HepG2 (cell line): ENCODE measurements around the gene GARS1. TPM values are rescaled to one million over a fixed set of nuclear protein-coding genes. Genes with fewer than 3 reads are reported as not detected.
A peak's percentile ranks its signal among the peaks of the same experiment; 100 is the strongest.

Experiments
- ARID2 ChIP-seq: sonication (generic); formaldehyde crosslinking; IDR thresholded peaks from 2 replicates; pipeline ENCODE4 v1.8.1; 2022; ENCODE audit warnings: mild to moderate bottlenecking, missing genetic modification reagents, borderline replicate concordance
- ETV5 ChIP-seq: IDR thresholded peaks from 2 replicates; pipeline ENCODE4 v1.6.1; 2018; ENCODE audit warnings: missing biosample characterization, missing genetic modification reagents, inconsistent platforms, borderline replicate concordance
- KDM5A ChIP-seq: fragments of 200-600 bp; sonication (generic); IDR thresholded peaks from 2 replicates; pipeline ENCODE4 v1.7.0; 2018; ENCODE audit warnings: antibody characterized with exemption, mild to moderate bottlenecking, low read length, borderline replicate concordance
- MIER2 ChIP-seq: IDR thresholded peaks from 2 replicates; pipeline ENCODE4 v1.6.1; 2016; ENCODE audit warnings: missing biosample characterization, missing genetic modification reagents
- MYPOP ChIP-seq: sonication (generic); formaldehyde crosslinking; IDR thresholded peaks from 2 replicates; pipeline ENCODE4 v1.8.1; 2023; ENCODE audit warnings: mild to moderate bottlenecking, moderate library complexity, missing genetic modification reagents
- NBN ChIP-seq: fragments of 450-650 bp; conservative IDR thresholded peaks from 2 replicates; pipeline ENCODE4 v1.6.1; 2017
- RXRA ChIP-seq: sonication (generic); formaldehyde crosslinking; IDR thresholded peaks from 2 replicates; pipeline ENCODE4 v1.5.1; 2020; ENCODE audit warnings: missing genetic modification reagents
- SIN3B ChIP-seq: fragments of 150-350 bp; IDR thresholded peaks from 2 replicates; pipeline ENCODE4 v1.6.1; 2014; ENCODE audit warnings: low read length
- THAP7 ChIP-seq: sonication (generic); formaldehyde crosslinking; IDR thresholded peaks from 2 replicates; pipeline ENCODE4 v1.8.1; 2023; ENCODE audit warnings: mild to moderate bottlenecking, missing genetic modification reagents
- ZFP41 ChIP-seq: sonication (generic); formaldehyde crosslinking; IDR thresholded peaks from 2 replicates; pipeline ENCODE4 v1.4.0; 2020; ENCODE audit warnings: mild to moderate bottlenecking, missing genetic modification reagents, borderline replicate concordance
- ZNF160 ChIP-seq: sonication (generic); formaldehyde crosslinking; IDR thresholded peaks from 2 replicates; pipeline ENCODE4 v1.8.0; 2022; ENCODE audit warnings: mild to moderate bottlenecking, inconsistent platforms, missing genetic modification reagents
- ZNF547 ChIP-seq: sonication (generic); formaldehyde crosslinking; IDR thresholded peaks from 2 replicates; pipeline ENCODE4 v1.5.1; 2020; ENCODE audit warnings: mild to moderate bottlenecking, missing genetic modification reagents
- ZNF558 ChIP-seq: sonication (generic); formaldehyde crosslinking; IDR thresholded peaks from 2 replicates; pipeline ENCODE4 v1.9.0; 2022; ENCODE audit warnings: mild to moderate bottlenecking, missing genetic modification reagents, borderline replicate concordance
- ZNF574 ChIP-seq: sonication (generic); formaldehyde crosslinking; IDR thresholded peaks from 2 replicates; pipeline ENCODE4 v1.4.0; 2020; ENCODE audit warnings: missing genetic modification reagents
- ZNF713 ChIP-seq: sonication (generic); formaldehyde crosslinking; IDR thresholded peaks from 2 replicates; pipeline ENCODE4 v1.4.0; 2020; ENCODE audit warnings: mild to moderate bottlenecking, missing genetic modification reagents
- ZNF780A ChIP-seq: sonication (generic); formaldehyde crosslinking; IDR thresholded peaks from 2 replicates; pipeline ENCODE4 v1.8.0; 2022; ENCODE audit warnings: mild to moderate bottlenecking, missing genetic modification reagents, moderate library complexity
- polyA plus RNA-seq, 8 experiments: library from polyadenylated mRNA; depleted of rRNA in 3 of 8; stranded (reverse) in 7 of 8; unstranded in 1 of 8; fragments of >200 nt; fragmentation: Illumina TruSeq in 4 of 8; extraction: Trizol in 4 of 8; gene quantifications; 2 replicates each; pipeline versions ENCODE4 v1.2.1 to v1.2.3, GENCODE V29; 2011 to 2016; ENCODE audit warnings: low read depth in 4 of 8, missing spikeins in 1 of 8, mixed read lengths in 1 of 8; ENCODE audit not compliant: insufficient read depth in 1 of 8
- total RNA-seq, 5 experiments: library from RNA; depleted of rRNA; stranded (reverse); fragments of >200 nt; fragmentation: Illumina TruSeq; extraction: Trizol; gene quantifications; 2 replicates each; pipeline ENCODE4 v1.2.3, GENCODE V29; 2016; ENCODE audit warnings: low read depth in 1 of 5
- TF ChIP-seq, protein P1 (sequence below): sonication (generic); formaldehyde crosslinking; IDR thresholded peaks from 2 replicates; pipeline ENCODE4 v1.4.0; 2020; ENCODE audit warnings: missing genetic modification reagents, mild to moderate bottlenecking, borderline replicate concordance
- TF ChIP-seq, protein P2 (sequence below): sonication (generic); formaldehyde crosslinking; IDR thresholded peaks from 2 replicates; pipeline ENCODE4 v1.5.0; 2020; ENCODE audit warnings: missing genetic modification reagents
- TF ChIP-seq, protein P3 (sequence below): sonication (generic); formaldehyde crosslinking; IDR thresholded peaks from 2 replicates; pipeline ENCODE4 v1.5.0; 2020; ENCODE audit warnings: mild to moderate bottlenecking, missing genetic modification reagents

Gene GARS1
- total and polyA plus RNA-seq, 2 of the 13 experiments (the other 11 are each of a cell fraction or from before 2014, with no cell fraction given), result 140 to 460 TPM

- peak; percentile 67 for TF ChIP-seq ZNF574 (CRISPR knock-in tag)
- no peak for TF ChIP-seq ZFP41
- no peak for TF ChIP-seq NBN
- peak; percentile 54; the same call in 1 of the 2 replicates for TF ChIP-seq ETV5 (CRISPR knock-in tag)
- TF ChIP-seq KDM5A, result no peak
- TF ChIP-seq, protein P1, sequence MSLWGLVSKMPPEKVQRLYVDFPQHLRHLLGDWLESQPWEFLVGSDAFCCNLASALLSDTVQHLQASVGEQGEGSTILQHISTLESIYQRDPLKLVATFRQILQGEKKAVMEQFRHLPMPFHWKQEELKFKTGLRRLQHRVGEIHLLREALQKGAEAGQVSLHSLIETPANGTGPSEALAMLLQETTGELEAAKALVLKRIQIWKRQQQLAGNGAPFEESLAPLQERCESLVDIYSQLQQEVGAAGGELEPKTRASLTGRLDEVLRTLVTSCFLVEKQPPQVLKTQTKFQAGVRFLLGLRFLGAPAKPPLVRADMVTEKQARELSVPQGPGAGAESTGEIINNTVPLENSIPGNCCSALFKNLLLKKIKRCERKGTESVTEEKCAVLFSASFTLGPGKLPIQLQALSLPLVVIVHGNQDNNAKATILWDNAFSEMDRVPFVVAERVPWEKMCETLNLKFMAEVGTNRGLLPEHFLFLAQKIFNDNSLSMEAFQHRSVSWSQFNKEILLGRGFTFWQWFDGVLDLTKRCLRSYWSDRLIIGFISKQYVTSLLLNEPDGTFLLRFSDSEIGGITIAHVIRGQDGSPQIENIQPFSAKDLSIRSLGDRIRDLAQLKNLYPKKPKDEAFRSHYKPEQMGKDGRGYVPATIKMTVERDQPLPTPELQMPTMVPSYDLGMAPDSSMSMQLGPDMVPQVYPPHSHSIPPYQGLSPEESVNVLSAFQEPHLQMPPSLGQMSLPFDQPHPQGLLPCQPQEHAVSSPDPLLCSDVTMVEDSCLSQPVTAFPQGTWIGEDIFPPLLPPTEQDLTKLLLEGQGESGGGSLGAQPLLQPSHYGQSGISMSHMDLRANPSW (CRISPR knock-in tag), result no peak
- no peak for TF ChIP-seq RXRA (CRISPR knock-in tag)
- no peak for TF ChIP-seq SIN3B
- TF ChIP-seq ZNF780A (CRISPR knock-in tag), result no peak
- TF ChIP-seq THAP7 (CRISPR knock-in tag), result no peak
- 0 out of 2 replicates have a peak, but pooled peaks have one; percentile 54 for TF ChIP-seq ZNF547 (CRISPR knock-in tag)
- TF ChIP-seq ZNF558, result peak; percentile 94; the same call in 1 of the 2 replicates
- TF ChIP-seq, protein P2, sequence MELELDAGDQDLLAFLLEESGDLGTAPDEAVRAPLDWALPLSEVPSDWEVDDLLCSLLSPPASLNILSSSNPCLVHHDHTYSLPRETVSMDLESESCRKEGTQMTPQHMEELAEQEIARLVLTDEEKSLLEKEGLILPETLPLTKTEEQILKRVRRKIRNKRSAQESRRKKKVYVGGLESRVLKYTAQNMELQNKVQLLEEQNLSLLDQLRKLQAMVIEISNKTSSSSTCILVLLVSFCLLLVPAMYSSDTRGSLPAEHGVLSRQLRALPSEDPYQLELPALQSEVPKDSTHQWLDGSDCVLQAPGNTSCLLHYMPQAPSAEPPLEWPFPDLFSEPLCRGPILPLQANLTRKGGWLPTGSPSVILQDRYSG, result peak; percentile 69; the same call in 1 of the 2 replicates
- TF ChIP-seq ZNF160 (CRISPR knock-in tag), result peak; percentile 61; the same call in 1 of the 2 replicates
- no peak for TF ChIP-seq ARID2
- peak; percentile 58; the same call in 1 of the 2 replicates for TF ChIP-seq MYPOP
- no peak for TF ChIP-seq ZNF713 (CRISPR knock-in tag)
- TF ChIP-seq MIER2 (CRISPR knock-in tag), result peak; percentile 99
- TF ChIP-seq, protein P3, sequence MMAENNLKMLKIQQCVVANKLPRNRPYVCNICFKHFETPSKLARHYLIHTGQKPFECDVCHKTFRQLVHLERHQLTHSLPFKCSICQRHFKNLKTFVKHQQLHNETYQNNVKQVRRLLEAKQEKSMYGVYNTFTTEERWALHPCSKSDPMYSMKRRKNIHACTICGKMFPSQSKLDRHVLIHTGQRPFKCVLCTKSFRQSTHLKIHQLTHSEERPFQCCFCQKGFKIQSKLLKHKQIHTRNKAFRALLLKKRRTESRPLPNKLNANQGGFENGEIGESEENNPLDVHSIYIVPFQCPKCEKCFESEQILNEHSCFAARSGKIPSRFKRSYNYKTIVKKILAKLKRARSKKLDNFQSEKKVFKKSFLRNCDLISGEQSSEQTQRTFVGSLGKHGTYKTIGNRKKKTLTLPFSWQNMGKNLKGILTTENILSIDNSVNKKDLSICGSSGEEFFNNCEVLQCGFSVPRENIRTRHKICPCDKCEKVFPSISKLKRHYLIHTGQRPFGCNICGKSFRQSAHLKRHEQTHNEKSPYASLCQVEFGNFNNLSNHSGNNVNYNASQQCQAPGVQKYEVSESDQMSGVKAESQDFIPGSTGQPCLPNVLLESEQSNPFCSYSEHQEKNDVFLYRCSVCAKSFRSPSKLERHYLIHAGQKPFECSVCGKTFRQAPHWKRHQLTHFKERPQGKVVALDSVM, result no peak
These were observed 77.3 kb downstream of the GARS1 start (continued) for GRCh38 chr7:30671793-30672465.
